Hepatocyte (in vitro differentiated cells): ENCODE data around the gene POU2AF1.

Experiments
- CTCF ChIP-seq: fragments of 200-600 bp; sonication (generic); IDR thresholded peaks from 2 replicates; pipeline ENCODE4 v1.5.1; 2016; ENCODE audit warnings: antibody characterized with exemption, mild to moderate bottlenecking; ENCODE audit not compliant: poor library complexity
- EZH2 ChIP-seq: fragments of 200-600 bp; sonication (generic); IDR thresholded peaks from 2 replicates; pipeline ENCODE4 v1.6.1; 2016; ENCODE audit warnings: antibody characterized with exemption, mild to moderate bottlenecking, borderline replicate concordance
- EZH2phosphoT487 ChIP-seq: fragments of 200-600 bp; sonication (generic); IDR thresholded peaks from one replicate; pipeline ENCODE4 v1.6.1; 2018; ENCODE audit warnings: antibody characterized with exemption, mild to moderate bottlenecking, low read depth, moderate library complexity; ENCODE audit not compliant: unreplicated experiment, severe bottlenecking

DNA sequence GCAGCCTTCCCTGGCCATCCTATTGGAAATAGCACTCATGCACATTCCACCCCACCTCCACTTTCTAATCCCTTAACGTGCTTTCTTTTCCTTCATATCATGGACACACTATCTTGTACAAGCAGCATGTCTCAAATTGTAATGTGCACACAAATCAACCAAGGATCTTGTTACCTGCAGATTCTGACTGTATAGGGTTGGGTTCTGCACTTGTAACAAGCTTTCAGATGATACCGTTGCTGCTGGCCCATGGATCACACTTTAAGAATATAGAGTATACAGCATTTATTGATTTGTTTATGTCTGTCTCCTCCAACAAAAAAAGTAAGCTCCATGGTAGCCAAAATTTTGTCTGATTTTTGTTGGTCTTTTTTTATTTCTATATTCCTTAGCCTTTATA, 32.4 kb upstream of the POU2AF1 start:
- TF ChIP-seq CTCF (no peak), EZH2 (no peak), EZH2phosphoT487 (no peak)
